GM06990 (cell line): ENCODE data around the gene RMI1.

Experiments used
- DNase-seq: peaks from one replicate; pipeline ENCODE4 v3.0.0-alpha.2; 2011; ENCODE audit not compliant: insufficient read length; ENCODE audit errors: extremely low read depth
- H3K27me3 ChIP-seq: replicated peaks from 2 replicates; pipeline ENCODE4 v1.6.0; 2011; ENCODE audit warnings: low read length; ENCODE audit not compliant: control insufficient read depth, insufficient read depth
- H3K36me3 ChIP-seq: 2 replicates; pipeline ENCODE4 v1.5.1; 2011; ENCODE audit warnings: low read length; ENCODE audit not compliant: control insufficient read depth, insufficient read depth
- H3K4me3 ChIP-seq: replicated peaks from 2 replicates; pipeline ENCODE4 v1.5.1; 2011; ENCODE audit warnings: low read depth, mild to moderate bottlenecking, control low read depth, low read length
- CTCF ChIP-seq: IDR thresholded peaks from 2 replicates; pipeline ENCODE4 v1.5.1; 2011; ENCODE audit warnings: low read length, control low read depth, mild to moderate bottlenecking, inconsistent platforms; ENCODE audit not compliant: insufficient read depth, poor library complexity, severe bottlenecking

The RMI1 gene

GRCh38 chr9:83979812-83980394 lies 702 bp upstream of the RMI1 start, which contains the start of gene HNRNPK:
Gene HNRNPK (minus strand): TSS chr9:83980215. CDS start chr9:83978252, 1,963 bp downstream.
- Histone ChIP-seq H3K36me3 (peaks cover 6% of the 10 kb centered on the region), H3K4me3 (peak within 1 kb of the TSS; percentile 99), H3K27me3 (no peaks in the 10 kb centered on the region)
- peak; percentile 97 for DNase-seq
- TF ChIP-seq CTCF = no peak

GRCh38 chr9:83981126-83981871 lies 694 bp downstream of the RMI1 start:
- no peaks in the 10 kb centered on the region for H3K27me3 ChIP-seq
- DNase-seq = no peak
- peak overlapping the region; percentile 99 for H3K4me3 ChIP-seq
- peaks cover 2% of the 10 kb centered on the region for H3K36me3 ChIP-seq
- no peak for TF ChIP-seq CTCF

GRCh38 chr9:83986195-83986594 lies 5.6 kb downstream of the RMI1 start:
- Histone ChIP-seq H3K27me3 (no peaks in the 10 kb centered on the region), H3K36me3 (no peaks in the 10 kb centered on the region; the same call in 1 of the 2 replicates), H3K4me3 (no peak overlapping the region)
- DNase-seq = no peak
- TF ChIP-seq CTCF = no peak

- H3K27me3 ChIP-seq = no peaks in the 10 kb centered on the region
- DNase-seq = no peak
- no peak overlapping the region for H3K4me3 ChIP-seq
- H3K36me3 ChIP-seq = no peaks in the 10 kb centered on the region; the same call in 1 of the 2 replicates
- TF ChIP-seq CTCF = no peak
Measured at GRCh38 chr9:83986765-83987401, 6.3 kb downstream of the RMI1 start.

GRCh38 chr9:83987402-83987791 lies 6.8 kb downstream of the RMI1 start:
- Histone ChIP-seq H3K27me3 (no peaks in the 10 kb centered on the region), H3K4me3 (no peak overlapping the region), H3K36me3 (no peaks in the 10 kb centered on the region; the same call in 1 of the 2 replicates)
- no peak for DNase-seq
- no peak for TF ChIP-seq CTCF
